ENCODE results near the gene ACTMAP.

GRCh38 chr19:40714441-40715299 is 35.6 kb downstream of the ACTMAP start:
- TF ChIP-seq CTCF (IDR thresholded peaks at IDR 0.05; ENCODE audit: low read depth, low read length, missing input control) (no peak), HNF4A (conservative IDR thresholded peaks at IDR 0.05) (no peak), SP1 (IDR thresholded peaks at IDR 0.05) (no peak), GABPA (IDR thresholded peaks at IDR 0.05 in 1 of 2, conservative IDR thresholded peaks at IDR 0.05 in 1 of 2) (peak; percentile 53 to 85), RXRA (IDR thresholded peaks at IDR 0.05) (no peak), ATF3 (IDR thresholded peaks at IDR 0.05) (no peak)

All from liver (tissue), 3 donors.